Measurements from ENCODE around the gene ARHGAP27.

ARHGAP27 gene

DNA sequence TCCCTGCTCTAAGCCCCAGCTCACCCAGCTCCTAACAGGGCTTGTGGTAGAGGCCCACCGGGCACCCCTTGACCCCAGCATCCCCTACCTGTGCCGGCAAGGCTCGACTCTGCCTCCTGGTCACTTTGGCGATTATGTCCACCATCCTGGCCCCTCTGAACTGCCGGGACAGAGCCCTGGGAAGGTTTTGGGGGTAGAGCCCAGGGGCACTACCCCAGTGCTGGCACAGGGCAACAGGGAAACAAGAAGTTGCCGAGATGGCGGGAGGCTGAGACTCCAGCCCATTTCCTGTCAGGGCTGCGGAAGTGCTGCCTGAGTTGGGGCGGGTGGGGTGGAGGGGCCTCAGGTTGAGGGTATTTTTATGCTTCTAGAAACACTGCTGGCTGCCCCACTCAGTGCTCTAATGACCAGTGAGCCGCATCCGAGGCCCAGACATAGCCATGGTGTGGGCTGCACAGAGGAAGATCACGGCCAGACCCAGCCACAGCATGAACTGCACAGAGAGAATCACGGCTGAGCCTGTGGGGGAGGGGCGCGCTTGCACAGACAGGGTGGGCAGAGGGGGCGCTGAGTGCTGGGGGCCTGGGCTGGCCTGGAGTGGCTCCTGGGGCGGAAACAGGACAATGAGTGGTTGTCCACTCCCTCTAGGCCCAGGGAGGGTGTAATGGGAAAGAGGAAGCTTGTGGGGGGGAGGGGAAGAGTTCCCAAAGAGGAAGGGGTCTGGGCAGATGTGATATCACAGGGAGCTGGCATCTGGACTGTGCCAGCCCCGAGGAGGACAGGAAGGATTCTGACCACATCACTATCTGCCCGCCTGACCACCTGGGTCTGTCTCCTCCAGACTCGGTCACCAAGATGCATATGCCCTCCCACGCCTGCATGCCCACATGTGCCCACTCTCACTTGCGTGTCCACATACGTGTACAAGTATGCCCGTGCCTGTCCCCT is 22.3 kb downstream of the ARHGAP27 start:
- DNase-seq (ENCODE audit: insufficient read length, low spot score): peak; percentile 84
- FAIRE-seq: peak; percentile 94
- TF ChIP-seq PAX5 (IDR thresholded peaks at IDR 0.05; ENCODE audit: insufficient read depth, low read length, severe bottlenecking): no peak
- TF ChIP-seq POU2F2 (IDR thresholded peaks at IDR 0.05; ENCODE audit: low read depth, low read length): 0 out of 2 replicates have a peak, but pooled peaks have one; percentile 50
- TF ChIP-seq POLR2A (IDR thresholded peaks at IDR 0.05; ENCODE audit: low read depth, low read length): peak; percentile 71
- peak; percentile 76 for TF ChIP-seq SPI1 (IDR thresholded peaks at IDR 0.05; ENCODE audit: low read depth, low read length)
- TF ChIP-seq POLR2AphosphoS5 (IDR thresholded peaks at IDR 0.05; ENCODE audit: low read depth, low read length): peak; percentile 53; the same call in 1 of the 2 replicates
- 0 out of 2 replicates have a peak, but pooled peaks have one; percentile 72 for TF ChIP-seq TAF1 (IDR thresholded peaks at IDR 0.05; ENCODE audit: low read depth, low read length)

DNA sequence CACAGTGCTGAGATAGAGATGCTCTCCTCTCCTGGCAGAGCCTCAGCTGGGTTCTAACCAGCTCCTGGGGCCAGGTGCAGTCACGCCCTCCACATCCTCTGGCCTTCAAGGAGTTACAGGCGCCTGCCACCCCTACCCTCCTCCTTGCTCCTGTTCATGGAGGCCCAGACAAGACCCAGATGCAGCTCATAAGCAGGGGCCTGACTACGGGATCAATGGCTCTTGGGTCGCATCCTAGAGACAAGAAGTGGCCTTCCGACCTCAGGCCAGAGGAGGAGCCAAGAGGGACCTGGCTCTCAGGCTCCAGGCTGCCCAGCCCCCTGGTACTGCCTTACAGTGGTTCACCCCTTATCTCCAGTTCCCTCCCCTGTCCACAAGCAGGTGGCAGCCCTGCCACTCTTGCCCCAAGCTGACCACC is 23.0 kb downstream of the ARHGAP27 start:
- DNase-seq (ENCODE audit: insufficient read length, low spot score) (no peak), FAIRE-seq (no peak)
- no peak for TF ChIP-seq POU2F2 (IDR thresholded peaks at IDR 0.05; ENCODE audit: low read depth, low read length)
- no peak for TF ChIP-seq POLR2A (IDR thresholded peaks at IDR 0.05; ENCODE audit: low read depth, low read length)
- no peak for TF ChIP-seq PAX5 (IDR thresholded peaks at IDR 0.05; ENCODE audit: insufficient read depth, low read length, severe bottlenecking)
- no peak for TF ChIP-seq SPI1 (IDR thresholded peaks at IDR 0.05; ENCODE audit: low read depth, low read length)

DNA sequence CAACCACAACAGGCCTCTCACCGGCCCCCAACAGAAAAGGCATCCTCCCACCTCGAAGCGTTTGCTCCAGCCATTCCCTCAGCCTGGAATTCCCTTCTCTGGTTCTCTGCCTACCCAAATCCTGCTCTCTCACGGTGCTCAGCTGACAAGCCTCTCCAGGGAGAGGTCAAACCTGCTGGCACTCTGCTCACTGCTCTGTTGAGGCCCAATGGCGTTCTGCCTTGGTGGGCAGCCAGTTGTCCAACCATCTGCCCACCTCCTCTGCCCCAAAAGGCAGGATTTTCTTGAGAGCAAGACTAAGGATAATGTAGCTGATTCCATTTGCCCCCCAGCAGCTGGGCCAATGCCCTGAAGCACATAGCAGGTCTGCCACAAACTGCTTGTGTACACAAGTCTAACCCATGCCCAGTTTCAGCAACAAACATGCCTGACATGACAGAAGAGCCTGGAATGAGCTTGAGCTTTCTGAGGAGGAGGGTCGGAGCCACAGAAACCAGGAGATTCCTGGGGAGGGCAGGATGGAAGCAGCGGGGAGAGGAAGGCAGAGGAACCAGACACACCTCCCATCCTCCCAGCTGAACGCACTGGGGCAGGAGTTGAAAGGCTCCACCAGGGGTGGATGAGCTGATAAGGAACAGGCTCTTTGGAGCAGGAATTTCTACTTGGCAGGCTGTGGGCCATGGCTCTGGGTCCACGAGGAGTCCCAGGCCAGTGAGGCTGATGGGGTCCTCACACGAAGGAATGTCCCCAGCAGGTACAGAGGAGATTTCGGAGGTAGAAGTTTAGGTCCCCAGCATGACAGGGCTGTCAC is 23.9 kb downstream of the ARHGAP27 start:
- TF ChIP-seq TAF1 (IDR thresholded peaks at IDR 0.05; ENCODE audit: low read depth, low read length): no peak
- no peak for TF ChIP-seq POLR2A (IDR thresholded peaks at IDR 0.05; ENCODE audit: low read depth, low read length)
- no peak for TF ChIP-seq POU2F2 (IDR thresholded peaks at IDR 0.05; ENCODE audit: low read depth, low read length)
- no peak for TF ChIP-seq POLR2AphosphoS5 (IDR thresholded peaks at IDR 0.05; ENCODE audit: low read depth, low read length)
- TF ChIP-seq PAX5 (IDR thresholded peaks at IDR 0.05; ENCODE audit: insufficient read depth, low read length, severe bottlenecking): no peak
- no peak for TF ChIP-seq SPI1 (IDR thresholded peaks at IDR 0.05; ENCODE audit: low read depth, low read length)
- DNase-seq (ENCODE audit: insufficient read length, low spot score) (no peak), FAIRE-seq (no peak)

DNA sequence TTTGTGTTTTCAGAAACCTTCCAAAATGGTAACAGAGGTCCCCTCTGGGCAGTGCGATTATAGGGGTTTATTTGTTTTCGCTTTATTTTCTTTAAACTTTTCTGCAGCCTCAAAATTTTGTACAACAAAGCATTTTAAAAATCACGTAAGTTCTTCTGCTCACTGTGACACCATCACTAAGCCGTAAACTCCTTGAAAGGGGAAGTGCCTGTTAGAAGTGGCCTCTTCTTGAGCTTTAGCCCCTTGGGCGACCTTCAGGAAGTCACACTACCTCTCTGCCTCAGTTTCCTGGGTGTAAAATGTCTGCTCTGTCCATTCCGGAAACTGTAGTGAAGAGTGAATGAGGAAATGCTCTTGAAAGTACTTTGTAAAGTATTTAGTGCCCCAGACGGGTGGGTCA is 26.6 kb downstream of the ARHGAP27 start:
- TF ChIP-seq POLR2A (IDR thresholded peaks at IDR 0.05; ENCODE audit: low read depth, low read length) (no peak), POU2F2 (IDR thresholded peaks at IDR 0.05; ENCODE audit: low read depth, low read length) (no peak), TAF1 (IDR thresholded peaks at IDR 0.05; ENCODE audit: low read depth, low read length) (no peak), PAX5 (IDR thresholded peaks at IDR 0.05; ENCODE audit: insufficient read depth, low read length, severe bottlenecking) (no peak), POLR2AphosphoS5 (IDR thresholded peaks at IDR 0.05; ENCODE audit: low read depth, low read length) (no peak), SPI1 (IDR thresholded peaks at IDR 0.05; ENCODE audit: low read depth, low read length) (peak; percentile 73)
- no peak for DNase-seq (ENCODE audit: insufficient read length, low spot score)
- FAIRE-seq: no peak

DNA sequence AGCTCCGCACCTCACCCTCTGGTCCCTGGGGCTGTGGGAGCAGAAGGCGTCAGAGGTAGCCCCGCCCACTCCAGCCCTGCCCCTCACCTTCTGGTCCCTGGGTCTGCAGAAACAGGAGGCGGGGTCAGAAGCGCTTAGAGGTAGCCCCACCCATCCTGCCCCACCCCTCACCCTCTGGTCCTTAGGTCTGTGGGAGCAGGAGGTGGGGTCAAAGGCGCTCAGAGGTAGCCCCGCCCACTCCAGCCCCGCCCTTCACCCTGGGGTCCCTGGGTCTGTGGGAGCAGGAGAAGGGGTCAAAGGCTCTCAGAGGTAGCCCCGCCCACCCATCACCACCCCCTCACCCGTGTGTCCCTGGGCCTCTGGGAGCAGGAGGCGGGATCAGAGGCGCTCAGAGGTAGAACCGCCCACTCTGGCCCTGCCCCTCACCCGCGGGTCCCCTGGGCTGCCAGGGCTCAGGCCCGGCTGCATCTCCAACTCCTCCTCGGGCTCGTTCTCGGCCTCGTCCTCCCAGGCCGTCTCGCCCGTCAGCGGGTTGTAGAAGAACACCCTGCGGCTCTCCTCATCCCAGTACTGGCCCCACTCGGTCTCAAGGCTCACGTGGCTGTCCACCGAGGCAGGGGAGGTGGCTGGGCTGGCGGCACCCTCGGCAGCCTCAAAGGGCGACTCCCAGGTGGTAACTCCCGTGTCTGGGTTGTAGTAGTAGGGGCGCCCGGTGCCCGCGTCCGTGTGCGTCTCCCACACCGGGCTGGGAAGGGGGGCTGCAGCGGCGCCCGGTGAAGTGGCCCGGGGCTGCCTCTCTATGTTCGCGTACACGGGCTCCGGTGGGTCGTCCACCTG is 27.2 kb downstream of the ARHGAP27 start:
- FAIRE-seq: peak; percentile 45
- no peak for TF ChIP-seq PAX5 (IDR thresholded peaks at IDR 0.05; ENCODE audit: insufficient read depth, low read length, severe bottlenecking)
- TF ChIP-seq TAF1 (IDR thresholded peaks at IDR 0.05; ENCODE audit: low read depth, low read length): no peak
- no peak for TF ChIP-seq POLR2AphosphoS5 (IDR thresholded peaks at IDR 0.05; ENCODE audit: low read depth, low read length)
- no peak for TF ChIP-seq POU2F2 (IDR thresholded peaks at IDR 0.05; ENCODE audit: low read depth, low read length)
- no peak for TF ChIP-seq POLR2A (IDR thresholded peaks at IDR 0.05; ENCODE audit: low read depth, low read length)
- TF ChIP-seq SPI1 (IDR thresholded peaks at IDR 0.05; ENCODE audit: low read depth, low read length): no peak
- DNase-seq (ENCODE audit: insufficient read length, low spot score): no peak

DNA sequence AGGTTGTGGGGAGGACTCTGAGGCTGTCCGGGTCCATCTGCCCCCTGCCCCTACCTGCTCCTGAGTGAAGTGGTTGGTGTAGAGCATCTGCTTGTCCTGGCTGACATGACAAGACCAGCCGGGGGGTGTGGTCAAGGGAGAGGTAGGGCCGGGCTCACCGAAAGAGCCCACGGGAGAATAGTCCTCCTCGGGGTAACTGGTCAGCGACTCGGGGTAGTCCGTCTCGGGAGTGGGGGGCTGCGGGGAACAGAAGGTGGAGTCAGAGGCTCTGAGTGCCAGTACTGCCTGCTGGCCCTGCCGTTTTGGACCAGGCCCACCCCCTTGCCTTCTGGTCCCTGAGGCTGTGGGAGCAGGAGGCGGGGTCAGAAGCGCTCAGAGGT is 27.8 kb downstream of the ARHGAP27 start:
- DNase-seq (ENCODE audit: insufficient read length, low spot score) (no peak), FAIRE-seq (no peak)
- no peak for TF ChIP-seq POLR2A (IDR thresholded peaks at IDR 0.05; ENCODE audit: low read depth, low read length)
- no peak for TF ChIP-seq TAF1 (IDR thresholded peaks at IDR 0.05; ENCODE audit: low read depth, low read length)
- no peak for TF ChIP-seq POU2F2 (IDR thresholded peaks at IDR 0.05; ENCODE audit: low read depth, low read length)
- TF ChIP-seq SPI1 (IDR thresholded peaks at IDR 0.05; ENCODE audit: low read depth, low read length): no peak
- no peak for TF ChIP-seq POLR2AphosphoS5 (IDR thresholded peaks at IDR 0.05; ENCODE audit: low read depth, low read length)
- no peak for TF ChIP-seq PAX5 (IDR thresholded peaks at IDR 0.05; ENCODE audit: insufficient read depth, low read length, severe bottlenecking)

DNA sequence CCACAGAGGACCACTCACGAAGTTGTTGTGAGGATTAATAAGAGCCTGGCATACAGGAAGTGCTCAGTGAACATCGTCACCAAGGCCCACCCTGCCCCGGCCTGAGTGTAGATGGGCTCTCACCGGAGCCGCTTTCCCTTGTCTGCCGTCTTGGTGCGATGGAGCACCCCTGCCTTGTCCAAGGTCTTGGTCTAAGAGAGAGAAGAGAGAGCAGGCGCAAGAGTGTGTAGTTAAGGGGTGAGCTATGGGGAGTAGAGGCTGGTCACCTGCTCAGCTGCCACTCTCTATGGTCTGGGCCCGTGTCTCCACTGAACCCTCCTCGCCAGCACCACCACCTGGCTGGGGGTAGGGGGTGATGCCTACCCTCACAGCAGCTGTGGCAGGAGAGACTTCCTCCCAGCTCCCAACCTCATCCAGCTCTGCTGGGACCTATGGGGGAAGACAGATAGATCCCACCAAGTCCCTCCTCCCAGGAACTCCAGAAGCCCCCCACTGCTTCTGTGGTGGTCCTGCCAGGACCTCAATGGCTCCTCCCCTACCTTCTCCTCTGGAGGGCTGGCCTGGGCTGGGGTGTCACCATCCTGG is 28.7 kb downstream of the ARHGAP27 start:
- TF ChIP-seq PAX5 (IDR thresholded peaks at IDR 0.05; ENCODE audit: insufficient read depth, low read length, severe bottlenecking) (no peak), POU2F2 (IDR thresholded peaks at IDR 0.05; ENCODE audit: low read depth, low read length) (no peak)
- FAIRE-seq: no peak
- no peak for DNase-seq (ENCODE audit: insufficient read length, low spot score)

DNA sequence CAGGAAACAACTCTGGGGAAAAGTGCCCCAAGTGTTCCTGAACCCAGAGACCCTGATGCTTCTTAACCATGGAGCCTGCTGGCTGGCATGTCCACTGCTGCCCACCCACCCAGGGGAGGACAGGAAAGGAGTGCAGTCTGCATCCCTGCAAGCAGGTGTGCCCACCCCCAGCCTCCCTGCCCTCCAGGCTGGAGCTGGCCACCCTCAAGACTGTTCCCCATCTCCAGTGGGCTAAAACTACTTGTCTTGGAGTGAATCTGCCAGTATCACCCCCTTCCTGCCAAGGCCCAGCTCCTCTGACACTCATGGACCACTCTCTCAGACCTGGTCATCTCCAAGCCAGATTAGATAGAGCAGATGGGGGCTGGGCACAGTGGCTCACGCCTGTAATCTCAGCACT is 29.8 kb downstream of the ARHGAP27 start:
- no peak for DNase-seq (ENCODE audit: insufficient read length, low spot score)
- no peak for FAIRE-seq
- TF ChIP-seq SPI1 (IDR thresholded peaks at IDR 0.05; ENCODE audit: low read depth, low read length) (no peak), PAX5 (IDR thresholded peaks at IDR 0.05; ENCODE audit: insufficient read depth, low read length, severe bottlenecking) (no peak), TAF1 (IDR thresholded peaks at IDR 0.05; ENCODE audit: low read depth, low read length) (no peak), POLR2AphosphoS5 (IDR thresholded peaks at IDR 0.05; ENCODE audit: low read depth, low read length) (no peak), POLR2A (IDR thresholded peaks at IDR 0.05; ENCODE audit: low read depth, low read length) (no peak), POU2F2 (IDR thresholded peaks at IDR 0.05; ENCODE audit: low read depth, low read length) (no peak)

Data from GM12891 (cell line).